Measurements from ENCODE around the gene LRP1B.

LRP1B gene

GRCh38 chr2:140808211-140808610 lies 1322.6 kb downstream of the LRP1B start:
- DNase-seq (ENCODE audit: low spot score): no peak

- DNase-seq (ENCODE audit: low spot score): no peak
Observed at GRCh38 chr2:140804700-140805260, 1326.0 kb downstream of the LRP1B start.

GRCh38 chr2:140801311-140801710 lies 1329.5 kb downstream of the LRP1B start:
- no peak for DNase-seq (ENCODE audit: low spot score)

- DNase-seq (ENCODE audit: low spot score): no peak
Observed at GRCh38 chr2:140797718-140798117, 1333.1 kb downstream of the LRP1B start.

- DNase-seq (ENCODE audit: low spot score): no peak
Observed at GRCh38 chr2:140791802-140792201, 1339.0 kb downstream of the LRP1B start.

- DNase-seq (ENCODE audit: low spot score): no peak
Observed at GRCh38 chr2:140786585-140786984, 1344.2 kb downstream of the LRP1B start.

GRCh38 chr2:140775411-140775810 lies 1355.4 kb downstream of the LRP1B start:
- no peak for DNase-seq (ENCODE audit: low spot score)

- DNase-seq (ENCODE audit: low spot score): no peak
Observed at GRCh38 chr2:140770645-140771044, 1360.2 kb downstream of the LRP1B start.

- no peak for DNase-seq (ENCODE audit: low spot score)
Observed at GRCh38 chr2:140761807-140762206, 1369.0 kb downstream of the LRP1B start.

- no peak for DNase-seq (ENCODE audit: low spot score)
Observed at GRCh38 chr2:140759426-140760156, 1371.2 kb downstream of the LRP1B start.

- DNase-seq (ENCODE audit: low spot score): no peak
Observed at GRCh38 chr2:140747665-140748064, 1383.2 kb downstream of the LRP1B start.

- no peak for DNase-seq (ENCODE audit: low spot score)
Observed at GRCh38 chr2:140747090-140747489, 1383.7 kb downstream of the LRP1B start.

GRCh38 chr2:140744379-140744778 lies 1386.4 kb downstream of the LRP1B start:
- no peak for DNase-seq (ENCODE audit: low spot score)

- no peak for DNase-seq (ENCODE audit: low spot score)
Observed at GRCh38 chr2:140737006-140737405, 1393.8 kb downstream of the LRP1B start.

- no peak for DNase-seq (ENCODE audit: low spot score)
Observed at GRCh38 chr2:140734992-140735391, 1395.8 kb downstream of the LRP1B start.

- no peak for DNase-seq (ENCODE audit: low spot score)
Observed at GRCh38 chr2:140718999-140719398, 1411.8 kb downstream of the LRP1B start.

- DNase-seq (ENCODE audit: low spot score): no peak
Observed at GRCh38 chr2:140717481-140717880, 1413.3 kb downstream of the LRP1B start.

- no peak for DNase-seq (ENCODE audit: low spot score)
Observed at GRCh38 chr2:140714586-140714985, 1416.2 kb downstream of the LRP1B start.

GRCh38 chr2:140711867-140712266 lies 1418.9 kb downstream of the LRP1B start:
- no peak for DNase-seq (ENCODE audit: low spot score)

GRCh38 chr2:140701726-140702125 lies 1429.1 kb downstream of the LRP1B start:
- DNase-seq (ENCODE audit: low spot score): no peak

- DNase-seq (ENCODE audit: low spot score): no peak
Observed at GRCh38 chr2:140698636-140699035, 1432.2 kb downstream of the LRP1B start.

- DNase-seq (ENCODE audit: low spot score): no peak
Observed at GRCh38 chr2:140696449-140696848, 1434.4 kb downstream of the LRP1B start.

- DNase-seq (ENCODE audit: low spot score): no peak
Observed at GRCh38 chr2:140695155-140695554, 1435.7 kb downstream of the LRP1B start.

GRCh38 chr2:140687825-140688224 lies 1443.0 kb downstream of the LRP1B start:
- DNase-seq (ENCODE audit: low spot score): no peak

All from left forelimb (tissue), 1 donor.